Measurements from ENCODE around the gene SUMO3.

- TF ChIP-seq EZH2phosphoT487 (IDR thresholded peaks at IDR 0.05; ENCODE audit: low read depth): no peak
- no peak for TF ChIP-seq CTCF (IDR thresholded peaks at IDR 0.05; ENCODE audit: low read depth, low read length)
Observed at GRCh38 chr21:44857127-44857892, 39.4 kb upstream of the SUMO3 start.

All from OCI-LY3 (cell line).